Measurements from ENCODE around the gene ABTB1.

GRCh38 chr3:127663151-127663550 lies 9.6 kb upstream of the ABTB1 start:
- TF ChIP-seq CTCF (IDR thresholded peaks at IDR 0.05) (no peak), EZH2 (IDR thresholded peaks at IDR 0.05; ENCODE audit: borderline replicate concordance, insufficient read depth, low read depth, low read length, poor library complexity, severe bottlenecking) (no peak)
